NCI-H2029 treated with DMSO at 0.1 percent for 48 hours (cell line): ENCODE results near the gene CDADC1.

ENCODE experiments used
- DNase-seq: peaks from one replicate; lab custom pipeline; 2025; lab: John Stamatoyannopoulos, UW

Gene CDADC1

GRCh38 chr13:49247643-49248621 is at the start of gene CDADC1:
Gene CDADC1, plus strand, starts transcription at chr13:49247925. Its CDS starts 113 bp downstream, at chr13:49248038.
- peak; percentile 18 for DNase-seq

GRCh38 chr13:49206641-49207040 is 41.1 kb upstream of the CDADC1 start:
- DNase-seq = no peak

GRCh38 chr13:49208619-49209018 is 39.1 kb upstream of the CDADC1 start:
- DNase-seq = no peak

GRCh38 chr13:49210114-49210513 is 37.6 kb upstream of the CDADC1 start:
- DNase-seq = no peak

GRCh38 chr13:49210669-49211068 is 37.1 kb upstream of the CDADC1 start:
- no peak for DNase-seq

GRCh38 chr13:49213539-49213938 is 34.2 kb upstream of the CDADC1 start:
- DNase-seq = no peak

- DNase-seq = no peak
These were observed 33.5 kb upstream of the CDADC1 start for GRCh38 chr13:49213997-49214916.

GRCh38 chr13:49214917-49215376 is 32.8 kb upstream of the CDADC1 start:
- DNase-seq = no peak

- DNase-seq = no peak
These were observed 31.4 kb upstream of the CDADC1 start for GRCh38 chr13:49216334-49216733.

- no peak for DNase-seq
These were observed 29.7 kb upstream of the CDADC1 start for GRCh38 chr13:49217962-49218492.

- no peak for DNase-seq
These were observed 29.2 kb upstream of the CDADC1 start for GRCh38 chr13:49218493-49219051.

GRCh38 chr13:49219647-49220035 is 28.1 kb upstream of the CDADC1 start:
- no peak for DNase-seq

- DNase-seq = no peak
These were observed 27.5 kb upstream of the CDADC1 start, which contains the start of gene MLNR for GRCh38 chr13:49220036-49220855. Gene MLNR, plus strand, starts transcription at chr13:49220338. Its CDS starts 0 bp downstream, at chr13:49220338.

GRCh38 chr13:49220856-49221589 is 26.7 kb upstream of the CDADC1 start:
- no peak for DNase-seq

- DNase-seq = no peak
These were observed 26.1 kb upstream of the CDADC1 start for GRCh38 chr13:49221590-49221965.

- no peak for DNase-seq
These were observed 22.3 kb upstream of the CDADC1 start for GRCh38 chr13:49225223-49226042.

GRCh38 chr13:49226613-49227012 is 21.1 kb upstream of the CDADC1 start:
- DNase-seq = no peak

GRCh38 chr13:49234741-49235140 is 13.0 kb upstream of the CDADC1 start:
- no peak for DNase-seq

GRCh38 chr13:49235856-49236431 is 11.8 kb upstream of the CDADC1 start:
- DNase-seq = no peak
